HUES6 (cell line): ENCODE measurements around the gene SRR.

ENCODE experiments used
- H3K27ac ChIP-seq: 2 replicates; pipeline ENCODE4 v1.7.0; 2013; ENCODE audit warnings: low read depth, mild to moderate bottlenecking, low read length, inconsistent platforms
- H3K27me3 ChIP-seq: 2 replicates; pipeline ENCODE4 v1.6.1; 2013; ENCODE audit warnings: low read length; ENCODE audit not compliant: control insufficient read depth, insufficient read depth
- H3K36me3 ChIP-seq: 2 replicates; pipeline ENCODE4 v1.6.1; 2013; ENCODE audit warnings: low read length; ENCODE audit not compliant: control insufficient read depth, insufficient read depth
- H3K4me1 ChIP-seq: 2 replicates; pipeline ENCODE4 v1.6.1; 2013; ENCODE audit warnings: low read length; ENCODE audit not compliant: control insufficient read depth, insufficient read depth
- H3K4me3 ChIP-seq: 2 replicates; pipeline ENCODE4 v1.5.1; 2013; ENCODE audit warnings: low read depth, low read length
- H3K9ac ChIP-seq: one replicate; pipeline ENCODE4 v1.6.1; 2013; ENCODE audit warnings: mild to moderate bottlenecking, low read length
- H3K9me3 ChIP-seq: 2 replicates; pipeline ENCODE4 v1.6.1; 2013; ENCODE audit warnings: low read depth, low read length; ENCODE audit not compliant: control insufficient read depth, insufficient read depth

The SRR gene

GRCh38 chr17:2267354-2267753 lies 36.4 kb upstream of the SRR start:
- no peaks in the 10 kb centered on the region for H3K27me3 ChIP-seq
- peaks cover 23% of the 10 kb centered on the region for H3K36me3 ChIP-seq
- no peak overlapping the region for H3K4me3 ChIP-seq
- H3K9ac ChIP-seq, result no peak overlapping the region
- H3K27ac ChIP-seq, result no peak overlapping the region
- H3K4me1 ChIP-seq, result no peaks in the 10 kb centered on the region
- H3K9me3 ChIP-seq, result no peaks in the 10 kb centered on the region

GRCh38 chr17:2271985-2272702 lies 31.6 kb upstream of the SRR start:
- Histone ChIP-seq H3K36me3 (peaks cover 50% of the 10 kb centered on the region), H3K4me1 (no peaks in the 10 kb centered on the region), H3K27ac (no peak overlapping the region), H3K9me3 (no peaks in the 10 kb centered on the region), H3K4me3 (no peak overlapping the region), H3K27me3 (no peaks in the 10 kb centered on the region), H3K9ac (no peak overlapping the region)

- Histone ChIP-seq H3K36me3 (peaks cover 56% of the 10 kb centered on the region), H3K4me3 (no peak overlapping the region), H3K4me1 (no peaks in the 10 kb centered on the region), H3K27me3 (no peaks in the 10 kb centered on the region), H3K27ac (no peak overlapping the region), H3K9me3 (no peaks in the 10 kb centered on the region), H3K9ac (no peak overlapping the region)
Measured at GRCh38 chr17:2274414-2274813, 29.3 kb upstream of the SRR start.

GRCh38 chr17:2275722-2276121 lies 28.0 kb upstream of the SRR start:
- no peaks in the 10 kb centered on the region for H3K9me3 ChIP-seq

GRCh38 chr17:2277429-2278170 lies 26.1 kb upstream of the SRR start:
- Histone ChIP-seq H3K27ac (no peak overlapping the region), H3K4me1 (no peaks in the 10 kb centered on the region), H3K9ac (no peak overlapping the region), H3K4me3 (no peak overlapping the region), H3K27me3 (no peaks in the 10 kb centered on the region), H3K9me3 (no peaks in the 10 kb centered on the region), H3K36me3 (peaks cover 62% of the 10 kb centered on the region)

More at GRCh38 chr17:2275722-2276121, 28.0 kb upstream of the SRR start:
- H3K9ac ChIP-seq, result no peak overlapping the region
- H3K4me3 ChIP-seq, result no peak overlapping the region
- H3K4me1 ChIP-seq, result no peaks in the 10 kb centered on the region
- no peak overlapping the region for H3K27ac ChIP-seq
- peaks cover 54% of the 10 kb centered on the region for H3K36me3 ChIP-seq
- H3K27me3 ChIP-seq, result no peaks in the 10 kb centered on the region

GRCh38 chr17:2279707-2280106 lies 24.0 kb upstream of the SRR start:
- H3K36me3 ChIP-seq, result peaks cover 70% of the 10 kb centered on the region

GRCh38 chr17:2282297-2282873 lies 21.4 kb upstream of the SRR start:
- H3K27ac ChIP-seq, result no peak overlapping the region
- H3K27me3 ChIP-seq, result no peaks in the 10 kb centered on the region
- H3K9ac ChIP-seq, result no peak overlapping the region
- no peaks in the 10 kb centered on the region for H3K4me1 ChIP-seq
- peaks cover 64% of the 10 kb centered on the region for H3K36me3 ChIP-seq
- H3K9me3 ChIP-seq, result no peaks in the 10 kb centered on the region
- H3K4me3 ChIP-seq, result no peak overlapping the region

More at GRCh38 chr17:2279707-2280106, 24.0 kb upstream of the SRR start:
- no peak overlapping the region for H3K27ac ChIP-seq
- H3K4me1 ChIP-seq, result no peaks in the 10 kb centered on the region
- no peaks in the 10 kb centered on the region for H3K9me3 ChIP-seq
- no peaks in the 10 kb centered on the region for H3K27me3 ChIP-seq
- H3K9ac ChIP-seq, result no peak overlapping the region
- no peak overlapping the region for H3K4me3 ChIP-seq

- H3K36me3 ChIP-seq, result peaks cover 70% of the 10 kb centered on the region
- H3K9me3 ChIP-seq, result no peaks in the 10 kb centered on the region
- no peak overlapping the region for H3K27ac ChIP-seq
Measured at GRCh38 chr17:2283302-2283701, 20.4 kb upstream of the SRR start.

GRCh38 chr17:2289878-2290478 lies 13.8 kb upstream of the SRR start:
- Histone ChIP-seq H3K9ac (no peak overlapping the region), H3K4me1 (no peaks in the 10 kb centered on the region), H3K27me3 (no peaks in the 10 kb centered on the region), H3K4me3 (no peak overlapping the region), H3K36me3 (peaks cover 66% of the 10 kb centered on the region), H3K27ac (no peak overlapping the region), H3K9me3 (no peaks in the 10 kb centered on the region)

More at GRCh38 chr17:2283302-2283701, 20.4 kb upstream of the SRR start:
- Histone ChIP-seq H3K27me3 (no peaks in the 10 kb centered on the region), H3K9ac (no peak overlapping the region), H3K4me1 (no peaks in the 10 kb centered on the region), H3K4me3 (no peak overlapping the region)

GRCh38 chr17:2292100-2292499 lies 11.7 kb upstream of the SRR start:
- Histone ChIP-seq H3K4me1 (no peaks in the 10 kb centered on the region), H3K27me3 (no peaks in the 10 kb centered on the region), H3K9ac (no peak overlapping the region), H3K27ac (no peak overlapping the region), H3K9me3 (no peaks in the 10 kb centered on the region), H3K36me3 (peaks cover 81% of the 10 kb centered on the region), H3K4me3 (no peak overlapping the region)

GRCh38 chr17:2295575-2295974 lies 8.2 kb upstream of the SRR start:
- no peak overlapping the region for H3K27ac ChIP-seq
- no peaks in the 10 kb centered on the region for H3K9me3 ChIP-seq
- no peak overlapping the region for H3K4me3 ChIP-seq
- no peak overlapping the region for H3K9ac ChIP-seq
- peaks cover 86% of the 10 kb centered on the region for H3K36me3 ChIP-seq
- no peaks in the 10 kb centered on the region for H3K4me1 ChIP-seq
- H3K27me3 ChIP-seq, result no peaks in the 10 kb centered on the region
